ENCODE data around the gene PROX2. TPM values are rescaled to one million over a fixed set of nuclear protein-coding genes. Genes with fewer than 3 reads are reported as not detected.

Gene PROX2
- total and polyA plus RNA-seq, 2 donors (not counting 3 experiments of a cell fraction or from before 2014, with no cell fraction given), result 0.01 TPM; not detected in 1

DNA sequence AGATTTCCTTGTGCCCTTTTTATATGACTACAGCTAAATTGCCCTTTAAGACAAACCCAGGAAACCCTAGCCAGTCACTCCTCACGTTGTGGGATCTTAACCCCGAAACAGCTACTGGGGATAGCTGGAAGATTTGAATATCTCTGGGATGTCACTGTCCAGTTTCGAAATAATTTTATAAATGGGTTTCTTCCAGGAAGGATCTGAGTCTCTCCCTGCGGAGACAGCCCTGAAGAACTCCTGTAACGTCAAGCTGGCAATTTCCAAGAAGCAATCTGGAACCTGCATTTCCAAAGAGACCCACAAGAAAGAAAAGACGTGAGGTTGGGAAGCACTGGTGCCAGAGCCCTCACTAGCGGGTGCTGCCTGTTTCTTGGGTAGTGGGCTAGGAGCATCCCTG, 20.9 kb downstream of the PROX2 start:
- Histone ChIP-seq H3K4me3 (replicated peaks in 1 of 3; ENCODE audit: insufficient read depth in 1 of 3, low read depth in 1 of 3, low read length in 3 of 3) (no peak overlapping the region), H3K36me3 (ENCODE audit: control insufficient read depth in 2 of 2, extremely low read depth in 1 of 2, insufficient read depth in 2 of 2, low read length in 2 of 2) (no peaks in the 10 kb centered on the region), H3K9ac (replicated peaks; ENCODE audit: extremely low read depth, insufficient read depth, low read length) (no peak overlapping the region), H2AFZ (ENCODE audit: low read depth, low read length) (no peak overlapping the region), H3K9me3 (replicated peaks; ENCODE audit: control insufficient read depth, insufficient read depth, low read length) (no peaks in the 10 kb centered on the region), H3K27me3 (ENCODE audit: control insufficient read depth in 2 of 2, insufficient read depth in 2 of 2, low read length in 2 of 2) (no peaks in the 10 kb centered on the region), H3K4me2 (ENCODE audit: insufficient read depth, low read length) (no peak overlapping the region), H3K9me1 (replicated peaks; ENCODE audit: control insufficient read depth, extremely low read depth, insufficient read depth, low read length) (no peaks in the 10 kb centered on the region), H4K20me1 (replicated peaks; ENCODE audit: control insufficient read depth, extremely low read depth, insufficient read depth, low read length) (no peaks in the 10 kb centered on the region), H3K4me1 (ENCODE audit: control insufficient read depth, extremely low read depth, insufficient read depth, low read length) (no peaks in the 10 kb centered on the region), H3K79me2 (ENCODE audit: control insufficient read depth, insufficient read depth, low read length) (no peaks in the 10 kb centered on the region), H3K27ac (ENCODE audit: insufficient read depth, low read depth, low read length) (no peak overlapping the region)
- ChIA-PET CTCF (interaction anchor here (1.0 to 12.3 kb wide), 7 partner anchors 16 to 246 kb away, joined by 3 to 468 read pairs (median 4); partner anchors contain the start of gene LTBP2), POLR2A (no interaction called here)
- dilution Hi-C loops (cut with MboI; ENCODE audit: extremely low pct_ligation_motif_present, low sequenced_read_pairs) (no loop called here), intact Hi-C loops (cut with micrococcal nuclease) (no loop called here)
- no peak for TF ChIP-seq GATA2 (IDR thresholded peaks at IDR 0.05; ENCODE audit: insufficient read depth, insufficient read length, low read depth, low read length)
- TF ChIP-seq, protein P1, sequence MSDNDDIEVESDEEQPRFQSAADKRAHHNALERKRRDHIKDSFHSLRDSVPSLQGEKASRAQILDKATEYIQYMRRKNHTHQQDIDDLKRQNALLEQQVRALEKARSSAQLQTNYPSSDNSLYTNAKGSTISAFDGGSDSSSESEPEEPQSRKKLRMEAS (IDR thresholded peaks at IDR 0.05; ENCODE audit: insufficient read depth, insufficient read length), result no peak
- TF ChIP-seq FOS (IDR thresholded peaks at IDR 0.05; ENCODE audit: borderline replicate concordance, insufficient read depth, low read length), result no peak
- no peak for TF ChIP-seq POLR2A (IDR thresholded peaks at IDR 0.05; ENCODE audit: low read depth, low read length)
- no peak for TF ChIP-seq MYC (IDR thresholded peaks at IDR 0.05; ENCODE audit: low read depth, low read length)
- TF ChIP-seq, protein P2, sequence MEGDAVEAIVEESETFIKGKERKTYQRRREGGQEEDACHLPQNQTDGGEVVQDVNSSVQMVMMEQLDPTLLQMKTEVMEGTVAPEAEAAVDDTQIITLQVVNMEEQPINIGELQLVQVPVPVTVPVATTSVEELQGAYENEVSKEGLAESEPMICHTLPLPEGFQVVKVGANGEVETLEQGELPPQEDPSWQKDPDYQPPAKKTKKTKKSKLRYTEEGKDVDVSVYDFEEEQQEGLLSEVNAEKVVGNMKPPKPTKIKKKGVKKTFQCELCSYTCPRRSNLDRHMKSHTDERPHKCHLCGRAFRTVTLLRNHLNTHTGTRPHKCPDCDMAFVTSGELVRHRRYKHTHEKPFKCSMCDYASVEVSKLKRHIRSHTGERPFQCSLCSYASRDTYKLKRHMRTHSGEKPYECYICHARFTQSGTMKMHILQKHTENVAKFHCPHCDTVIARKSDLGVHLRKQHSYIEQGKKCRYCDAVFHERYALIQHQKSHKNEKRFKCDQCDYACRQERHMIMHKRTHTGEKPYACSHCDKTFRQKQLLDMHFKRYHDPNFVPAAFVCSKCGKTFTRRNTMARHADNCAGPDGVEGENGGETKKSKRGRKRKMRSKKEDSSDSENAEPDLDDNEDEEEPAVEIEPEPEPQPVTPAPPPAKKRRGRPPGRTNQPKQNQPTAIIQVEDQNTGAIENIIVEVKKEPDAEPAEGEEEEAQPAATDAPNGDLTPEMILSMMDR (IDR thresholded peaks at IDR 0.05; ENCODE audit: extremely low read depth in 1 of 2, insufficient read depth in 1 of 2, low read depth in 1 of 2, low read length in 2 of 2), result no peak
- TF ChIP-seq EZH2 (IDR thresholded peaks at IDR 0.05; ENCODE audit: borderline replicate concordance, low read depth, low read length, severe bottlenecking), result no peak
- no peak for TF ChIP-seq POLR2AphosphoS5 (IDR thresholded peaks at IDR 0.05; ENCODE audit: insufficient read depth, low read depth, low read length)
- no peak for TF ChIP-seq JUN (IDR thresholded peaks at IDR 0.05; ENCODE audit: borderline replicate concordance, insufficient read depth, insufficient read length, low read depth)
- FAIRE-seq (no peak), DNase-seq (ENCODE audit: low read depth, low spot score) (no peak)
- BruUV-seq (replicated peaks), result no TSS peak
